Fibroblast of lung (primary cell): Measurements from ENCODE around the gene STAT4. TPM values are rescaled to one million over a fixed set of nuclear protein-coding genes. Genes with fewer than 3 reads are reported as not detected.

ENCODE experiments used
- DNase-seq, 2 donors: peaks; one replicate each; pipeline versions ENCODE4 v3.0.0 to v3.0.0-alpha.2; 2010; ENCODE audit warnings: low read depth in 2 of 2
- H2AFZ ChIP-seq: 2 replicates; pipeline ENCODE4 v1.5.1; 2012; ENCODE audit warnings: low read length, control low read depth, inconsistent platforms
- H3K27ac ChIP-seq: 2 replicates; pipeline ENCODE4 v1.5.1; 2011; ENCODE audit warnings: low read length, control low read depth; ENCODE audit not compliant: insufficient read depth
- H3K27me3 ChIP-seq: 2 replicates; pipeline ENCODE4 v1.5.1; 2011; ENCODE audit warnings: mild to moderate bottlenecking, low read length; ENCODE audit not compliant: control insufficient read depth, insufficient read depth
- H3K36me3 ChIP-seq: 2 replicates; pipeline ENCODE4 v1.5.1; 2011; ENCODE audit warnings: low read length; ENCODE audit not compliant: control insufficient read depth, insufficient read depth
- H3K4me1 ChIP-seq: 2 replicates; pipeline ENCODE4 v1.5.1; 2011; ENCODE audit warnings: low read length; ENCODE audit not compliant: control insufficient read depth, insufficient read depth; ENCODE audit errors: extremely low read depth
- H3K4me2 ChIP-seq: 2 replicates; pipeline ENCODE4 v1.5.1; 2011; ENCODE audit warnings: low read length, control low read depth; ENCODE audit not compliant: insufficient read depth; ENCODE audit errors: extremely low read depth
- H3K4me3 ChIP-seq, 4 experiments: fragments of 200-600 bp in 1 of 4; sonication (generic) in 1 of 4; replicated peaks in 1 of 4; 2 replicates each; pipeline ENCODE4 v1.5.1; 2011 to 2016; ENCODE audit warnings: low read length in 4 of 4, low read depth in 3 of 4, mild to moderate bottlenecking in 3 of 4, control low read depth in 2 of 4, inconsistent platforms in 1 of 4, mixed read lengths in 1 of 4; ENCODE audit not compliant: insufficient read depth in 1 of 4; ENCODE audit errors: control extremely low read depth in 1 of 4
- H3K79me2 ChIP-seq: 2 replicates; pipeline ENCODE4 v1.5.1; 2012; ENCODE audit warnings: mild to moderate bottlenecking, low read length, inconsistent platforms; ENCODE audit not compliant: control insufficient read depth, insufficient read depth
- H3K9ac ChIP-seq: 2 replicates; pipeline ENCODE4 v1.5.1; 2011; ENCODE audit warnings: mild to moderate bottlenecking, low read length, control low read depth; ENCODE audit not compliant: insufficient read depth
- H3K9me3 ChIP-seq: 2 replicates; pipeline ENCODE4 v1.5.1; 2012; ENCODE audit warnings: low read depth, low read length; ENCODE audit not compliant: control insufficient read depth, insufficient read depth
- H4K20me1 ChIP-seq: 2 replicates; pipeline ENCODE4 v1.5.1; 2011; ENCODE audit warnings: low read length; ENCODE audit not compliant: control insufficient read depth, insufficient read depth; ENCODE audit errors: extremely low read depth
- CTCF ChIP-seq, 2 donors: IDR thresholded peaks in 1 of 2; conservative IDR thresholded peaks in 1 of 2; 1 replicate in 1 of 2; 2 replicates in 1 of 2; pipeline ENCODE4 v1.5.1; 2011 to 2012; ENCODE audit warnings: low read length in 2 of 2, control low read depth in 1 of 2, inconsistent platforms in 1 of 2, low read depth in 1 of 2, mild to moderate bottlenecking in 1 of 2
- EZH2 ChIP-seq: IDR thresholded peaks from 2 replicates; pipeline ENCODE4 v1.5.1; 2012; ENCODE audit warnings: low read length, control low read depth, mild to moderate bottlenecking; ENCODE audit errors: missing control alignments
- polyA plus RNA-seq, 2 donors: library from polyadenylated mRNA; depleted of rRNA in 1 of 2; stranded (reverse) in 1 of 2; unstranded in 1 of 2; fragments of >200 nt; gene quantifications; 2 replicates each; pipeline ENCODE4 v1.2.1, GENCODE V29; 2011 to 2012; ENCODE audit warnings: missing spikeins in 1 of 2
- total RNA-seq: library from RNA; depleted of rRNA; stranded (reverse); fragments of >200 nt; gene quantifications from 2 replicates; pipeline ENCODE4 v1.2.1, GENCODE V29; 2014

Gene STAT4
- total and polyA plus RNA-seq, 2 donors (not counting 1 experiment from before 2014, with no cell fraction given), result 0.66 to 1.2 TPM

DNA sequence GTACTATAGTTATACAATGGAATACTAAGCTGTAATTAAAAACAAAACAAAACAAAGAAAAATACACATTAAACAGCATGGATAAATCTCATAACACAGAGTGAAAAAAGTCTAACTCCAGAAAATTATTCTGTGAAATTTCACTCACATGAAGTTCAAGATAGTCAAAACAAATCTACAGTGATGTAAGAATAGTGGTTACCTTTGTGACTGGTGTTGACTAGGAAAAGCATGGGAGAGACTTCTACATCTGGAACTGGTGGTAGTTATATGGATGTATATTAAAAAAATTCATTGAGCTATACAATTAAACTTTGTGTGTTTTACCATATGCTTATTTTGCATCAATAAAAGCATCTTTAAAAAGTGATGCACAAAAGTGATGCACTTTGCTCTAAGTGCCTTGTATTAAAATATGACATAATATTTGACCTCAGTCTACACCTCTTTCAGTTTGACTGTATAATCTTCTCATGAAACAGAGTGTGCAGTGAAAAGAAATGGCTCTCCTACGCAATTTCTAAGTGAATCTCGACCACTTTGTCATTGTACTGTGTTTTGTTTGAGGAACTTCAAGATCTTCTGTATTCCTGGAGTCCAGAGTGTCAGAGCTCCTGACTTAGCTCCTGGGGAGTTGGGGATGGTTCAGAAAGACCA is 28.0 kb downstream of the STAT4 start:
- TF ChIP-seq CTCF (conservative IDR thresholded peaks at IDR 0.05 in 1 of 2, IDR thresholded peaks at IDR 0.05 in 1 of 2; ENCODE audit: low read depth in 1 of 2, low read length in 2 of 2), result no peak
- TF ChIP-seq EZH2, result no peak
- no peaks in the 10 kb centered on the region for H3K4me1 ChIP-seq

GRCh38 chr2:191117341-191117740 is 33.5 kb downstream of the STAT4 start:
- Histone ChIP-seq H3K27ac (no peak overlapping the region), H3K36me3 (no peaks in the 10 kb centered on the region), H3K4me3 (no peak overlapping the region), H3K4me1 (no peaks in the 10 kb centered on the region), H3K9ac (no peak overlapping the region), H3K27me3 (no peaks in the 10 kb centered on the region), H3K4me2 (no peak overlapping the region), H3K9me3 (no peaks in the 10 kb centered on the region), H4K20me1 (no peaks in the 10 kb centered on the region), H3K79me2 (no peaks in the 10 kb centered on the region), H2AFZ (no peak overlapping the region)
- DNase-seq, result no peak
- TF ChIP-seq EZH2 (no peak), CTCF (conservative IDR thresholded peaks at IDR 0.05 in 1 of 2, IDR thresholded peaks at IDR 0.05 in 1 of 2; ENCODE audit: low read depth in 1 of 2, low read length in 2 of 2) (no peak)

More for the DNA sequence above, 28.0 kb downstream of the STAT4 start:
- H3K9ac ChIP-seq, result no peak overlapping the region
- no peaks in the 10 kb centered on the region for H4K20me1 ChIP-seq
- H3K27me3 ChIP-seq, result no peaks in the 10 kb centered on the region
- DNase-seq, result no peak
- H3K36me3 ChIP-seq, result no peaks in the 10 kb centered on the region
- no peaks in the 10 kb centered on the region for H3K9me3 ChIP-seq
- H2AFZ ChIP-seq, result no peak overlapping the region
- H3K4me2 ChIP-seq, result no peak overlapping the region
- no peaks in the 10 kb centered on the region for H3K79me2 ChIP-seq
- H3K4me3 ChIP-seq, result no peak overlapping the region
- no peak overlapping the region for H3K27ac ChIP-seq

DNA sequence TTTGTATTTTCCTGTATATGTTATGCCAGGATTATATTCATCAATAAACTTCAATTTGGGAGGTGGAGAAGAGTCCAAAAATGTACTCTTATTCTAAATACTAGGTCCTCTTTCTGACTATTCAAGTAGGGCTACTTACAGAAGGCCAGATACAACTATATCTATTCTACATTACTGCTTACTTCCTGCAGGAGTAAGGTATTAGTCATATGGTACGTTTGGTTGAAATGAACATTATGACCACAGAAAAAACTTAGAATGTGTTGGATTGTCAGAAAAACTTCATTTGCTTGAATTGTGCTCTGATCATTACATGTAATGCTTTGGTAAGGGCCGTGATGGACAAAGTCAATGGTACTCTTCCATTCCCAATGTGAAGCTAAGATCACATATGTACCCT is 35.0 kb downstream of the STAT4 start:
- Histone ChIP-seq H3K27me3 (no peaks in the 10 kb centered on the region), H3K9me3 (no peaks in the 10 kb centered on the region), H3K4me2 (no peak overlapping the region), H3K4me3 (no peak overlapping the region), H3K36me3 (no peaks in the 10 kb centered on the region), H4K20me1 (no peaks in the 10 kb centered on the region), H2AFZ (no peak overlapping the region), H3K4me1 (no peaks in the 10 kb centered on the region), H3K9ac (no peak overlapping the region), H3K79me2 (no peaks in the 10 kb centered on the region), H3K27ac (no peak overlapping the region)
- DNase-seq, result peak in 1 of 2 donors; percentile 45
- TF ChIP-seq EZH2 (no peak), CTCF (conservative IDR thresholded peaks at IDR 0.05 in 1 of 2, IDR thresholded peaks at IDR 0.05 in 1 of 2; ENCODE audit: low read depth in 1 of 2, low read length in 2 of 2) (no peak)
